Neural progenitor cell (in vitro differentiated cells): ENCODE data around the gene KCNJ9.

Experiments
- CTCF ChIP-seq: fragments of 200-600 bp; sonication (generic); IDR thresholded peaks from 2 replicates; pipeline ENCODE4 v1.5.1; 2017; ENCODE audit warnings: antibody characterized with exemption, mild to moderate bottlenecking
- EZH2 ChIP-seq: fragments of 200-600 bp; sonication (generic); IDR thresholded peaks from 2 replicates; pipeline ENCODE4 v1.6.1; 2017; ENCODE audit warnings: antibody characterized with exemption, mild to moderate bottlenecking, moderate library complexity
- EZH2phosphoT487 ChIP-seq: fragments of 200-600 bp; sonication (generic); IDR thresholded peaks from 2 replicates; pipeline ENCODE4 v1.6.1; 2017; ENCODE audit warnings: antibody characterized with exemption

DNA sequence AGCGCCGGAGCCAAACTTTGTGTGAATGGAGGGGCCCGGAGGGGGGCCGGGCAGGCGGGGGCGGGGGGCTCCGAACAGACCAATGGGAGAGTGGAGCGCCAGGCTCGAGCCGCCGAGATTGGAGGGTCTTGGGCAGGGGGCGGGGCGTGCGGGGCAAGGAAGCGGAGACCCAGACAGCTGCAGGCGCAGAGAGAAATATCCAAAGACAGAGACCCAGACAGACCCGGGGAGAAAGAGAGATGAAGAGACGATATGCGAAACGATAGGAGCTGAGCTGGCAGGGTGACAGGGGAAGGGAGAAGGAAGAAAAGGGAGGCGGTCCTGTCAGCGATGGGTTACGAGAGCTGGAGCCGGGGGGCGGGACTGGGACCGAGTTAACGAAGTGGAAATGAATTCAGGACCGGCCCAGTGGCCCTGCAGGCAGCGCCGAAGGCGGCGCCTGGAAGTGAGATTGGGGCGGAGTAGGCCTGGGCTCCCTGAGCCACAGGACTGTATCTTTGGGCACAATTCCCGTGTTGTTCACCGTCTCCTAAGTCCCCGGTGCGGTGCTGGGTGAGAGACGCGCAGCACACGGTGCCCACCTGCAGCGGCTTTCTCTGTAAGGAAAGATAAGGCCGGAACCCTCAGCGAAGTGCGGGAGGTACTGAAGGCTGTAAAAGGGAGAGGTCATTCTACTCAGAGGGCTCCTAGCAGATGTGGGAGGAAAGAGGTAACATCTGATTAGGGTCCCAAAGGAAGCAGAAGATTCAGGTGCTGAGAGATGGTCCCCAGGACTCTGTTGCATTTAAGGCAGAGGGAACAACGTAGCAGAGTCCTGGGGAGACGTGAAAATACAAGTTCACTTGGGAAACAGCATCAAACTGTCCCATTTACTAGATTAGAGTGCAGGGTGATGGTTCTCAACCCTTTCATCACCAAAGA is 10.8 kb upstream of the KCNJ9 start:
- TF ChIP-seq CTCF (no peak), EZH2 (peak; percentile 39), EZH2phosphoT487 (no peak)
